ENCODE data around the gene CASP10. TPM values are rescaled to one million over a fixed set of nuclear protein-coding genes. Genes with fewer than 3 reads are reported as not detected.

Gene CASP10
- total and polyA plus RNA-seq, 2 of the 13 experiments (the other 11 are each of a cell fraction or from before 2014, with no cell fraction given): 22.2 to 23.8 TPM

- TF ChIP-seq ZNF264 (CRISPR knock-in tag; IDR thresholded peaks at IDR 0.05) (peak; percentile 15; the same call in 1 of the 2 replicates), GABPA (IDR thresholded peaks at IDR 0.05; ENCODE audit: low read depth, low read length) (no peak), GABPA (CRISPR knock-in tag; IDR thresholded peaks at IDR 0.05; ENCODE audit: low read depth) (peak; percentile 78), TFAP4 (IDR thresholded peaks at IDR 0.05; ENCODE audit: borderline replicate concordance, low read depth) (peak; percentile 73; the same call in 1 of the 2 replicates), MBNL3 (CRISPR knock-in tag; conservative IDR thresholded peaks at IDR 0.05) (0 out of 2 replicates have a peak, but pooled peaks have one; percentile 55), ZKSCAN5 (CRISPR knock-in tag; IDR thresholded peaks at IDR 0.05) (0 out of 2 replicates have a peak, but pooled peaks have one; percentile 53), PHF5A (CRISPR knock-in tag; IDR thresholded peaks at IDR 0.05; ENCODE audit: low read depth, unreplicated experiment) (peak; percentile 68), SRSF4 (IDR thresholded peaks at IDR 0.05; ENCODE audit: low read depth, low read length, poor library complexity, severe bottlenecking) (no peak), RCOR2 (CRISPR knock-in tag; IDR thresholded peaks at IDR 0.05) (peak; percentile 97), ZNF510 (CRISPR knock-in tag; IDR thresholded peaks at IDR 0.05; ENCODE audit: low read depth) (no peak; the same call in 1 of the 2 replicates), ZNF570 (CRISPR knock-in tag; IDR thresholded peaks at IDR 0.05; ENCODE audit: borderline replicate concordance) (no peak), ZNF10 (CRISPR knock-in tag; IDR thresholded peaks at IDR 0.05; ENCODE audit: borderline replicate concordance, low read depth) (no peak), ETV5 (CRISPR knock-in tag; IDR thresholded peaks at IDR 0.05; ENCODE audit: borderline replicate concordance) (peak; percentile 88), U2AF1 (optimal IDR thresholded peaks at IDR 0.05; ENCODE audit: low read depth, low read length) (no peak), STAG1 (CRISPR knock-in tag; IDR thresholded peaks at IDR 0.05) (peak; percentile 18; the same call in 1 of the 2 replicates), THAP7 (CRISPR knock-in tag; IDR thresholded peaks at IDR 0.05) (peak; percentile 4; the same call in 1 of the 2 replicates), NAIF1 (CRISPR knock-in tag; IDR thresholded peaks at IDR 0.05; ENCODE audit: borderline replicate concordance) (peak; percentile 91), ZNF205 (CRISPR knock-in tag; IDR thresholded peaks at IDR 0.05) (peak; percentile 12; the same call in 1 of the 2 replicates), SCMH1 (CRISPR knock-in tag; IDR thresholded peaks at IDR 0.05; ENCODE audit: borderline replicate concordance) (no peak), FOXJ3 (CRISPR knock-in tag; IDR thresholded peaks at IDR 0.05; ENCODE audit: borderline replicate concordance) (peak; percentile 87; the same call in 1 of the 2 replicates), ERF (CRISPR knock-in tag; IDR thresholded peaks at IDR 0.05) (peak; percentile 71), HES4 (CRISPR knock-in tag; IDR thresholded peaks at IDR 0.05; ENCODE audit: borderline replicate concordance) (no peak), MTA3 (CRISPR knock-in tag; IDR thresholded peaks at IDR 0.05) (no peak), ARID4A (CRISPR knock-in tag; IDR thresholded peaks at IDR 0.05; ENCODE audit: borderline replicate concordance) (peak; percentile 70; the same call in 1 of the 2 replicates)
Observed at GRCh38 chr2:201204655-201205514, 21.9 kb downstream of the CASP10 start (continued).

Measured in HepG2 (cell line).